Activated T-helper 1 cell treated with anti-CD3 and anti-CD28 coated beads, Interleukin-12 subunit alpha, Interleukin-12 subunit beta, Interleukin-2, Interleukin-4 antibody, amounts not matched to agents 30 ng/mL and 10 ng/mL and 1 ng/mL, durations not matched to agents 14 hours and 24 hours and 36 hours (primary cell): ENCODE data around the gene LANCL1. TPM values are rescaled to one million over a fixed set of nuclear protein-coding genes. Genes with fewer than 3 reads are reported as not detected.
"Not testable (repeated sequence)": the region's sequence is repeated elsewhere in the genome, so short reads cannot be mapped to it uniquely, and the experiment has no call there.

Experiments used
- DNase-seq: peaks from one replicate; pipeline ENCODE4 v3.0.0; 2021; ENCODE audit warnings: low spot score
- H3K27ac Mint-ChIP-seq: one replicate; pipeline ENCODE4 v1.8.0; 2021; ENCODE audit warnings: mild to moderate bottlenecking, mixed read lengths
- H3K27me3 Mint-ChIP-seq: one replicate; pipeline ENCODE4 v1.8.0; 2022; ENCODE audit warnings: mild to moderate bottlenecking, moderate library complexity, mixed read lengths; ENCODE audit not compliant: insufficient read depth
- H3K36me3 Mint-ChIP-seq: one replicate; pipeline ENCODE4 v1.8.0; 2021; ENCODE audit warnings: low read depth, mixed read lengths
- H3K4me1 Mint-ChIP-seq: one replicate; pipeline ENCODE4 v1.8.0; 2021; ENCODE audit warnings: low read depth, mixed read lengths
- H3K4me3 Mint-ChIP-seq: one replicate; pipeline ENCODE4 v1.8.0; 2021; ENCODE audit warnings: mild to moderate bottlenecking, moderate library complexity, mixed read lengths
- H3K9me3 Mint-ChIP-seq: one replicate; pipeline ENCODE4 v1.8.0; 2021; ENCODE audit warnings: mixed read lengths
- intact Hi-C: fragments of 100-400 bp; cut with micrococcal nuclease; formaldehyde crosslinking; loops from one replicate; pipeline ENCODE4 v1.15.1; 2024
- total RNA-seq: library from RNA; stranded (reverse); gene quantifications from 2 replicates; pipeline ENCODE4 v1.2.3, GENCODE V29; 2022

Gene LANCL1
- total RNA-seq, 1 donor from 2014 or later = 27.3 TPM

GRCh38 chr2:210452194-210452593 lies 24.4 kb downstream of the LANCL1 start:
- intact Hi-C loops = no loop called here
- Mint-ChIP-seq H3K27me3 (no peaks in the 10 kb centered on the region), H3K9me3 (peaks cover 32% of the 10 kb centered on the region), H3K36me3 (peaks cover 60% of the 10 kb centered on the region), H3K4me3 (no peak overlapping the region), H3K4me1 (peaks cover 5% of the 10 kb centered on the region), H3K27ac (no peak overlapping the region)
- DNase-seq = no peak

GRCh38 chr2:210450942-210451341 lies 25.6 kb downstream of the LANCL1 start:
- DNase-seq, intact Hi-C loops, H3K27ac Mint-ChIP-seq, H3K4me3 Mint-ChIP-seq, H3K4me1 Mint-ChIP-seq, H3K27me3 Mint-ChIP-seq: not testable (repeated sequence)
- peaks cover 33% of the 10 kb centered on the region for H3K9me3 Mint-ChIP-seq
- H3K36me3 Mint-ChIP-seq = peaks cover 61% of the 10 kb centered on the region

DNA sequence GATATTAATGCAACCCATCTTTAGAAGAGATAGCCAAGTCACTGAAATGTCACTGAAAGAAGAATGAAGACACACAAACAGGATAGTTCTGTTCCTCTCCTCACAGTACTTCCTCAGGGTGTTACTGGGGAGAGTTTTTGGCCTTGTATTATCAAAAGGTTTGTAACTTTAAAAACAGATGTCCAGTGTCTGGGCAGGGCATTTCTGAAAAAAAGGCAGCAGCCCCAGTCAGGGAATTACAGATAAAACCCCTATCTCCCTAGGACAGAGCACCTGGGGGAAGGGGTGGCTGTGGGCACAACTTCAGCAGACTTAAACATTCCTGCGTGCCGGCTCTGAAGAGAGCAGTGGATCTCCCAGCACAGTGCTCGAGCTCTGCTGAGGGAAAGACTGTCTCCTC lies 30.8 kb downstream of the LANCL1 start:
- Mint-ChIP-seq H3K4me3 (no peak overlapping the region), H3K27ac (no peak overlapping the region), H3K27me3 (no peaks in the 10 kb centered on the region), H3K36me3 (peaks cover 33% of the 10 kb centered on the region), H3K9me3 (peaks cover 29% of the 10 kb centered on the region), H3K4me1 (peaks cover 9% of the 10 kb centered on the region)
- DNase-seq = no peak
- intact Hi-C loops = loop anchor here (2.0 to 10.0 kb wide), 2 partner anchors 129 to 589 kb away; no protein-coding TSS in a partner anchor

DNA sequence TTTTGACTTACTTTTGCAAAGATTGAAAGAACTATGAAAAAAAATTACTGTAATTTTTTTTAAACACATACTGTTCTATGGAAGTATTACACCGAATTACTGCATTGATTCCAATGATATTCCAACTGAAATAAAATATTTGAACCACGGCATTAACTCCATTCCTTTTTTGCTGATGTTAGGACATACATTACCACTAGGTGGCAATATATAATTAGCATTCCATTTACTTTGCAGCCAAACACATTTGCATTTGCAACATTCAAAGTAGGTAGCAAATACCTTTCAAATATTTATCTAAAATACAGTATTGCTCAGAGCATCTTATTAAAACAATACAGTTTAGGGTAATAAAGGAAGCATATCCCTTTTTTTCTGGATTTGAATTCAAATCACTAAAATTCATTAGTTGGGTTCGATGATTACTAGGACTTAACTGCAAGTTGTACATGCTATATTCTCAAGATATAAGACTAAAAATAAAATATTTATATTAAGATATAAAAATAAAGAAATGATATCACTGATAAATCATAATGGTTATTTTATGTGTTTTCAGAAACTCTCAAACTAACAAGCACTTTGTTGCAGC lies 31.3 kb downstream of the LANCL1 start:
- peaks cover 26% of the 10 kb centered on the region for H3K9me3 Mint-ChIP-seq
- H3K4me1 Mint-ChIP-seq = peaks cover 9% of the 10 kb centered on the region
- H3K27me3 Mint-ChIP-seq = no peaks in the 10 kb centered on the region
- intact Hi-C loops = loop anchor here (2.0 to 10.0 kb wide), 2 partner anchors 130 to 590 kb away; no protein-coding TSS in a partner anchor
- H3K36me3 Mint-ChIP-seq = peaks cover 28% of the 10 kb centered on the region
- H3K4me3 Mint-ChIP-seq = no peak overlapping the region
- no peak for DNase-seq
- H3K27ac Mint-ChIP-seq = no peak overlapping the region

DNA sequence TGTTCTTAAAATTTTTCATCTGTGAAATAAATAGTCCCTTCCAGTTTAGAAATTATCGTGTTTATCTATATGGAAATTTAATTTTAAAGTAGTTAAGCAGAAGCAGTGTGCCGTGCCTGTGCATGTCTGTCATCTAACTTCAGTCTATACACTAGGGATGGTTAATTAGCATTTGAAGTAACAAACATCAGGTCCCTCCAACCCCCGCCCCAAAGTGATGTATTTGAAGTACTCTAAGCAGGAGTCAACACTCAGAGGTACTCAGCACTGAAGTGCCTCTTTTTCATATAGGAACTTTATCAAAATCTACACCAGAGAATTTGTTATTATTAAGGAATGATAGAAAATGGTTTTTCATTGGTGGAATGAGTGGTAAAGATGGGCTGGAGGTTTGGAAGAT lies 33.0 kb downstream of the LANCL1 start:
- Mint-ChIP-seq H3K36me3 (peaks cover 19% of the 10 kb centered on the region), H3K4me1 (peaks cover 9% of the 10 kb centered on the region), H3K27ac (no peak overlapping the region), H3K9me3 (peaks cover 14% of the 10 kb centered on the region), H3K27me3 (no peaks in the 10 kb centered on the region), H3K4me3 (no peak overlapping the region)
- DNase-seq = no peak
- intact Hi-C loops = loop anchor here (10.0 kb wide), 1 partner anchor 131 kb away; no protein-coding TSS in a partner anchor

DNA sequence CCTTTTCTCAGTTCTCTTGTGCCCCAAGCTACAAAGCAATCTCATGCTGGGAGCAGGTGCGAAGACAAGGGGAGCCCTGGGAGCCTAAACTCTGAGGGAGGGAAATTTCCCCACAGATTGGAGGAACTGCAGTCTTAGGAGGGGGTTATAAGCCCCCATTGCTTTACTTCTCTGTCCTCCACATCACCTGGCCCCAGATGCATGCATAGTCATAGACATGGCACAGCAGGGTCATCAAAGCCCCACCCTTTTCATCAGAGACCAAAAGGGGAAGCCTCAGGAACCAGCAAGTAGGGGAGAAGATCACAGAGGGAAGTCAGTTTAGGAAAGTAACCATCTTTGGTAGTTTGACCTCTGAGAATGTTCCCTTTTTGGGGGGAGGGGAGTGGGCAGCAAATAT lies 33.7 kb downstream of the LANCL1 start:
- peaks cover 9% of the 10 kb centered on the region for H3K4me1 Mint-ChIP-seq
- H3K27ac Mint-ChIP-seq = no peak overlapping the region
- no peak overlapping the region for H3K4me3 Mint-ChIP-seq
- DNase-seq = no peak
- intact Hi-C loops = loop anchor here (10.0 kb wide), 1 partner anchor 132 kb away; no protein-coding TSS in a partner anchor
- H3K27me3 Mint-ChIP-seq = no peaks in the 10 kb centered on the region
- peaks cover 12% of the 10 kb centered on the region for H3K36me3 Mint-ChIP-seq
- H3K9me3 Mint-ChIP-seq = peaks cover 8% of the 10 kb centered on the region

DNA sequence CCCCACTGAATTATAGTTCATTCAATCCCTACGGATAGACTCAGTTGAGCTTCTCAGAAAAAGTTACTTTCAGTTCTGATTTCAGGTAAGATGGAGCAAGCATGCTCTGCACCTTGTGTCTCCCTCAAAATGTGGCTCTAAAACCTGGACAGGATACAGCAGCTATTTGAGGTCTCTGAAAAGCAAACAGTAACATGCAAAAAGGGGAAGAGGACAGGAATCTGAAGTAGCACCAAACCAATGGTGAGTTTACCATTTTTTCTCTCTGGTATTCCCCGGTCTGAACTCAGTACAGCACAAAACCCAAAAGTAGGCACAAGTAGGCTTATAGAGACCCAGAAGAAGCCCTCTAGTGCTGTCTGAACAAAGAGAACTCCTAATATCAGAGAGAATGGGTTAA lies 34.1 kb downstream of the LANCL1 start:
- DNase-seq = no peak
- no peaks in the 10 kb centered on the region for H3K27me3 Mint-ChIP-seq
- H3K4me1 Mint-ChIP-seq = peaks cover 9% of the 10 kb centered on the region
- H3K4me3 Mint-ChIP-seq = no peak overlapping the region
- peaks cover 9% of the 10 kb centered on the region for H3K36me3 Mint-ChIP-seq
- intact Hi-C loops = loop anchor here (10.0 kb wide), 1 partner anchor 132 kb away; no protein-coding TSS in a partner anchor
- H3K9me3 Mint-ChIP-seq = peaks cover 3% of the 10 kb centered on the region
- H3K27ac Mint-ChIP-seq = no peak overlapping the region

- intact Hi-C loops = loop anchor here (10.0 kb wide), 1 partner anchor 135 kb away; no protein-coding TSS in a partner anchor
- Mint-ChIP-seq H3K9me3 (no peaks in the 10 kb centered on the region), H3K27me3 (no peaks in the 10 kb centered on the region), H3K4me1 (peaks cover 9% of the 10 kb centered on the region), H3K36me3 (peaks cover 11% of the 10 kb centered on the region), H3K27ac (no peak overlapping the region), H3K4me3 (no peak overlapping the region)
- no peak for DNase-seq
Measured at GRCh38 chr2:210440206-210440605, 36.4 kb downstream of the LANCL1 start.

- intact Hi-C loops = no loop called here
- no peaks in the 10 kb centered on the region for H3K27me3 Mint-ChIP-seq
- H3K36me3 Mint-ChIP-seq = peaks cover 41% of the 10 kb centered on the region
- H3K4me1 Mint-ChIP-seq = no peaks in the 10 kb centered on the region
- no peak overlapping the region for H3K27ac Mint-ChIP-seq
- H3K4me3 Mint-ChIP-seq = no peak overlapping the region
- H3K9me3 Mint-ChIP-seq = no peaks in the 10 kb centered on the region
- DNase-seq = no peak
Measured at GRCh38 chr2:210435439-210435838, 41.1 kb downstream of the LANCL1 start.

GRCh38 chr2:210432633-210433032 lies 43.9 kb downstream of the LANCL1 start:
- intact Hi-C loops = no loop called here
- peaks cover 39% of the 10 kb centered on the region for H3K36me3 Mint-ChIP-seq
- H3K4me3 Mint-ChIP-seq = no peak overlapping the region
- no peak for DNase-seq
- no peak overlapping the region for H3K27ac Mint-ChIP-seq
- peaks cover 2% of the 10 kb centered on the region for H3K9me3 Mint-ChIP-seq
- H3K27me3 Mint-ChIP-seq = no peaks in the 10 kb centered on the region
- no peaks in the 10 kb centered on the region for H3K4me1 Mint-ChIP-seq

DNA sequence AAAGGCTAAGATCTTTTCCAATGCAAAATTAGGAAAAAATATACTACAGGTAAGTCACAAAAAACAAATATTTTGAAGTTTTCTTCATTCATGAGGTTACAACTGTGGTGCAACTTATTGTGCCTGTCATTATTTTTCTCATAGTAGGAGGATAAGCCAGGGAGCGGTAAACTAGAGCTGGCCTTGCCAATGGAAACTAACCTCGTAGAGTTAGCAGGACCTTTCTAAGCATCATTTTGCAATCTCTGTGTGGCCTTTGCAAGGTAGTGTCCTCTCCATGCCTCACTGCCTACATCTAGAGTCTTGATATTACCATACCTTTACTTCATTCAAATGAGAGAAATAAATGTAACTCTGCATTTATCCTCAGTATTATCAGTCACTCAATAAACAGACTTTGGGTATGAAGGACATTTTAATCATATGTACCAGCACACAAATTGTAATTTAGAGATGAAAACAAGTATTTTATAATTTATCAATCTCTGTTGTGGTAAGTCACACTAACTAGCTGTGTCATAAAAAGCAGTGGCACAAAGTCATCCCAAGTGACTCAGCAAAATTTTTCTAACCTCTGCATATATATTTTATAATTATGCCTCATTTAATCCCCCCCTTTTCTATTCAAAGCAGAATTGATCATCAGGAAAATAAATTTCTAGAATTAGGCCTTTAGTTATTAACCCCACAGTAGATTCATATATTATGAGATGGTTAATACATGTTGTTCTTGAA lies 47.0 kb downstream of the LANCL1 start:
- H3K36me3 Mint-ChIP-seq = peaks cover 34% of the 10 kb centered on the region
- H3K9me3 Mint-ChIP-seq = peaks cover 18% of the 10 kb centered on the region
- intact Hi-C loops = no loop called here

GRCh38 chr2:210428393-210429179 lies 48.0 kb downstream of the LANCL1 start:
- Mint-ChIP-seq H3K27me3 (no peaks in the 10 kb centered on the region), H3K9me3 (peaks cover 24% of the 10 kb centered on the region), H3K4me3 (no peak overlapping the region), H3K4me1 (no peaks in the 10 kb centered on the region), H3K36me3 (peaks cover 28% of the 10 kb centered on the region), H3K27ac (no peak overlapping the region)
- intact Hi-C loops = no loop called here
- DNase-seq = no peak

More for the DNA sequence above, 47.0 kb downstream of the LANCL1 start:
- H3K27me3 Mint-ChIP-seq = no peaks in the 10 kb centered on the region
- no peak overlapping the region for H3K27ac Mint-ChIP-seq
- no peaks in the 10 kb centered on the region for H3K4me1 Mint-ChIP-seq
- no peak overlapping the region for H3K4me3 Mint-ChIP-seq
- DNase-seq = no peak

DNA sequence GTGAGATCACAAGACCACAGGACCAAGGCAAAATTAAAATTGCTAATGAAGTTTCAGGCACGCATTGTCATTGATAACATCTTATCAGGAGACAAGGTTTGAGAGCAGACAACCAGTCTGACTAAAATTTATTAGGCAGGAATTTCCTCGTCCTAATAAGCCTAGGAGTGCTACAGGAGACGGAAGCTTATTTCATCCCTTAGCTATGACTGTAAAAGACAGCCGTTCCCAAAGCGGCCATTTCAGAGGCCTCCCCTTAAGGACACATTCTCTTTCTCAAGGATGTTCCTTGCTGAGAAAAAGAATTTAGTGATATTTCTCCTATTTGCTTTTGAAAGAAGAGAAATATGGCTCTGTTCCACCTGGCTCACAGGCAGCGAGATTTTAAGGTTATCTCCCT lies 49.2 kb downstream of the LANCL1 start:
- H3K27me3 Mint-ChIP-seq = peaks cover 10% of the 10 kb centered on the region
- H3K4me3 Mint-ChIP-seq, H3K4me1 Mint-ChIP-seq, intact Hi-C loops, DNase-seq, H3K27ac Mint-ChIP-seq: not testable (repeated sequence)
- H3K9me3 Mint-ChIP-seq = peaks cover 24% of the 10 kb centered on the region
- H3K36me3 Mint-ChIP-seq = peaks cover 18% of the 10 kb centered on the region
